Activated CD4-positive, alpha-beta T cell treated with anti-CD3 and anti-CD28 coated beads, Interleukin-2, amount 50 U/mL, for 48 hours (primary cell): ENCODE measurements around the gene HGS.
"Not testable (repeated sequence)": the region's sequence is repeated elsewhere in the genome, so short reads cannot be mapped to it uniquely, and the experiment has no call there.

Source experiments
- DNase-seq, 2 experiments: peaks; one replicate each; pipeline ENCODE4 v3.0.0-alpha.2; 2020

The HGS gene

GRCh38 chr17:81722184-81723120 is 38.6 kb downstream of the HGS start:
- DNase-seq: no peak

DNA sequence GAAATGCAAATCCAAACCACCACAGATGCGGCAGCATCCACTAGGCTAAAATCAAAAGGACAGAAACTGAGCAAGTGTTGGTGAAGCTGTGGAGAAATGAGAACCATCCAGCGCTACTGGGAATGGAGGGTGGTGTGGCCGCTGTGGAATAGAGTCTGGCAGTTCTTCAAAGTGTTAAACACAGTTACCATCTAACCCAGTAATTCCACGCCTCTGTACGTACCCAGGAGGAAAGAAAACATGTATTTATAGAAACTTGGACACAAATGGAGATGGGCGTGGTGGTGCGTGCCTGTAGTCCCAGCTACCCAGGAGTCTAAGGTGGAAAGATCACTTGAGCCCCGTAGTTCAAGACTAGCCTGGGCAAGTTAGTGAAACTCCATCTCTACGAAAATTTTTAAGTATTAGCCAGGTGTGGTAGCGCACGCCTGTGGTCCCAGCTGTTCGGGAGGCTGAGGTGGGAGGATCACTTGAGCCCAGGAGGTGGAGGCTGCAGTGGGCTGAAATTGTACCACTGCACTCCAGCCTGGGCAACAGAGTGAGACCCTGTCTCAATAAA is 39.9 kb downstream of the HGS start:
- no peak for DNase-seq

GRCh38 chr17:81725439-81725838 is 41.6 kb downstream of the HGS start:
- DNase-seq: no peak

DNA sequence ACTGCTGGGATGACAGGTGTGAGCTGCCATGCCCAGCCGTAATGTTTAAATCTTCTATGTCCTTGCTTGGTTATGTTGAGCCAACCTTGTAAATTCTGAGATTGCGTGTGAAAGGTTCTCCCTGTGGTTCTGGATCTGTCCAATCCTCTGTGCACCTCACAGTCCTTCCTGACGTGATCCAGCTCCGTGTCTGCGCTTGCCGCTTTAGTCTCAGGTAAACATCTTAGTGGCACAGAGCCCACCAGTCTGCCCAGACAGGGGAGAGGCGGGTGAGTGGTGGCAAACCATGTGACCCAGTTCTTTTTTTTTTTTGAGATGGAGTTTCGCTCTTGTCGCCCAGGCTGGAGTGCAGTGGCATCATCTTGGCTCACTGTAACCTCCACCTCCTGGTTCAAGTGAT is 42.2 kb downstream of the HGS start:
- no peak for DNase-seq

DNA sequence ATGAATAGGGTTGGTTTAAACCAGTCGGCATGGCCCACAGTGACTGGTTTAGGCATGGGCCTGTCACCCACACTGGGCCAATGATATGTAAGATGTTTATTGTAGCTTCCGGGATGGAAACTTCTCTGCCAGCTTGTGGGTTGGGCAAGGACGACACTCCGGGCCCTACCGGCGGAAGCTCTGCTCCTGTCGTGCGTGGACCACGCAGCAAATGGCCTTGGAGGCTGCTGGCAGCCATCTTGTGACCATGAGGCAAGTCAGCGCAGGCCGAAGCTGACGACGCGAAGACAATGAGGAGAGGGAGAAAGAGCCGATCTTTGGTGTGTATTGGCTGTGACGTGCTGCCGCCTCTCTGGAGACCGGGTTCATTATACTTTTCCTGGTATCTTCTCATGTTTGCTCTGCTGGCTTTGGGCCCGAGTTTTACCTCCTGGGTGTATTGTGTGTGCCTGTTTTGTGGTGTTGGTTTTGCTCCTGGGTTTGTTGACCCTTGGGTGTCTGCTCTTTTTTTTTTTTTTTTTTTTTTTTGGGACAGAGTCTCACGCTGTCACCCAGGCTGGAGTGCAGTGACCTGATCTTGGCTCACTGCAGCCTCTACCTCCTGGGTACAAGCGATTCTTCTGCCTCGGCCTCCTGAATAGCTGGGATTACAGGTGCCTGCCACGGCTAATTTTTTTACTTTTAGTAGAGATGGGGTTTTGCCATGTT is 43.7 kb downstream of the HGS start:
- no peak for DNase-seq

GRCh38 chr17:81733507-81734404 is 49.9 kb downstream of the HGS start:
- DNase-seq: peak; percentile 81 to 84

DNA sequence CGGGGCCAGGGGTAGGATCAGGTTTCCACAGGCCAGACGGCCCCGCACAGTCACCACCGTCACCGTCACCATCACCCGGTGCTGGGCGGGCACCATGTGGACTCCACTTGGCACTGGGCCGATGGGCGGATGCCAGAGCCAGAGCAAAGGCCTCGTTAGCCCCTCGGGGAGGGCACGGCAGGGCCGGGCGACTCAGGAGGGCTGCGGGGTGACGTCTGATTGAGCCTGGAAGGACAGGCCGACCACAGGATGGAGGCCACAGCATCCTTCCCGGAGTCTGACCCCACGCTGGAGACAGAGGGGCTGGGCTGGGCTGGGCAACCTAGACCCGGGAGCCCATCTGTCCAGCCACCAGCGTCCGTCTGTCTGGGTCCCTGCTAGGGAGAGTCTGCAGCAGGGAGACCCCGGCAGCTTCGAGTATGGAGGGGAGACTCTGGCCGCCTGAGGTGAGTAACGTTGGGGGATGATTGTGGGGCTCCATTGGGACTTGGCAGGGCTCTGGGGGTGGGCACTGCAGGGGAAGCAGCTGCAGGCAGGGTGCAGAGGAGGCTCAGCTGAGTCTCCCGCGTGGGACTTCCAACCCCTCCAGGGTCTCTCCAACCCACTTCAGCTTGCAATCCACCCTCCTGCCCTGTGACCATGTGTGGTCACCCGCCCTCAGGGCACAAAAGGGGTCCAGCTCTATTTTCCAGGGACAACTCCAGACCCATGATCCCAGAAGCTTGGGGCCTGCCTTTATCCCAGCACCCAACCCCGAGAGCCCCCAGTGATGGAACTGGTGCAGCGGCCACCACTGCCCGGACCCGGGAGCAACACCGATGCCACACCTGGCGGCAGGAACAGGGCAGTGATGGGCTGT is 50.8 kb downstream of the HGS start:
- no peak for DNase-seq

DNA sequence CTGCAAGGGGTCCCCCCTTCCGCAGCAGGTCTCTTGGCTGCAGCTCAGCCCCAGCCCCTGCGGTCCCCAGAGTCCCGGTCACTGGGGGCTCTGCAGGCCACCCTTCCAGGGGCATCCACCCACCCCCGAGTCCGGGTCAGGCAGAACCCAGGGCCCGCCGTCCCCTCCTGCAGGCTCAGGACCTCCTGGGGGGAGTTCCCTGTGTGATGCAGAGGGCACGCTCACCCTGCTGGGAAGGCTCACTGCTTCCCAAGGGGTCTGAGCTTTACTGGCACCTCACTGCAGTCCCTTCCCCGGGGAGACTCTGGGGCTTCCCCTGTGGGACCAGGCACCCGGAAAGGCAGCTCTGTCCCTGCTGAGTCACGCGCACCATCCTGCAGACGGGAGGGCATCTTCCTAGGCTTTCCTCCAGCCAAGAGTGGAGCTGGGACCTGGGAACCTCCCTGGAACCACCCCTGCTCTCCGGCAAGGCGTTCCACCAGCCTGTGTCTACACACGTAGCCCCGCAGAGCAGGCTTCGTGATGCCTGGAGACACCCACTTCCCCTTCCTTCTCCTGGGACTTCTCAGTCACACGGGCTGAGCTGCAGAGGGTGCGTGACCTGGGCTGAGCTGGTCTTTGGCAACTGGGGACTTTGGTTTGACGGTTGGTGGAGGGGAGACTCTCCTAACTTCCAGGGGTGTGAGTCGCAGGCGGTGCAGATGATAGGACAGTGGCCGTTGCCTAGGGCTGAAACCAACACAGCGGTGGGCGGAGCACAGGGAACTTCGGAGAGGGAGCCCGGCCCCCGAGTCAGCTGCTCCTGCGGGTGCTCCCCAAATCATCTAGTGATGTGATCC is 51.7 kb downstream of the HGS start:
- DNase-seq: peak in 1 of 2 experiments; percentile 25

DNA sequence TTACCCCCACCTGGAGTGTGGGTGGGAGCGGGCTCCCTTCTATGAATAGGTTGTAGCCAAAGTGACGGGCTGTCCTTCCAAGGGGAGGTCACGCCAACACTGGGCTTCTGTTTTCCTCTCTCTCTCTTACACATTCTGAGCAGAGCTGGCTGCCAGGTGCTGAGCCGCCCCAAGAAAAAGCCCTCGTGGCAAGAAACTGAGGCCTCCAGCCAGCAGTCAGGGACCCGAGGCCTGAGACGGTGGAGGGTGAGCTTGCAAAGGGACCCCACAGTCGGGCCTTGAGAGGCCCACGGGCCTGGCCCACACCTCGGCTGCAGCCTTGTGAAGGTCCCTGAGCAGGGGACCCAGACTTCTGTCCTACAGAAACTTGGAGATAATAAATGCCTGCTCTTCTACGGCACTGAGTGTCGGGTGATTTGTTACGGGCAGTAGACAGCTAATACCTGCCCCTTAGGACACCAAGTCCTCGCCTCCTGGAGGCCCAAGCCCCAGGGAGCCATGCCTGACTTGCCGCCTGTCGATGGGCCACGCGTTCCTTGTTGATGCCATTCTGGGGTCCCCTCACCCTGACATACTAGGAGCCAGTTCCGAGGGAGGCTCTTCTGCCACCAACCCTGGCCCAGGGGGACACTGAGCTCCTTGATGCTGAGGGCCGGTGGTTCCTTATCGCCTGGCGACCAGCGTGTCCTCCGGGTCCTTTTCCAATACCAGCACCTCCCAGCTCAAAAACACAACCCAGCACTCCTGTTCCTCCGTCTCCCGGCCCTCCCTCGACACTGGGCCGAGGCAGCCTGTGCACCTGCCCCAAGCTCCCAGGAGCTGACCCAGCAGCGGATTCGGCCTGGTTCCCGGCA is 54.4 kb downstream of the HGS start:
- DNase-seq: no peak

- DNase-seq: no peak
Measured at GRCh38 chr17:81738801-81739393, 55.1 kb downstream of the HGS start.

DNA sequence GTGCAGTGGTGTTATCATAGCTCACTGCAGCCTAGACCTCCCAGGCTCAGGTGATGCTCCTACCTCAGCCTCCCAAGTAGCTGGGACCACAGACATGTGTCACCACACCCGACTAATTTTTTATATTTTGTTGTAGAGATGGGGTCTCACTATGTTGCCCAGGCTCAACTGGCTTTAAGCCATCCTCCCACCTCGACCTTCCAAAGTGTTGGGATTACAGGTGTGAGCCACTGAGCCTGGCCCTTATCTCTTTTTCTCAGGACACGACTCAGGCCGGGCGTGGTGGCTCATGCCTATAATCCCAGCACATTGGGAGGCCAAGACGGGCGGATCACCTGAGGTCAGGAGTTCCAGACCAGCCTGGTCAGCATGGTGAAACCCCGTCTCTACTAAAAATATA is 55.8 kb downstream of the HGS start:
- not testable (repeated sequence) for DNase-seq

DNA sequence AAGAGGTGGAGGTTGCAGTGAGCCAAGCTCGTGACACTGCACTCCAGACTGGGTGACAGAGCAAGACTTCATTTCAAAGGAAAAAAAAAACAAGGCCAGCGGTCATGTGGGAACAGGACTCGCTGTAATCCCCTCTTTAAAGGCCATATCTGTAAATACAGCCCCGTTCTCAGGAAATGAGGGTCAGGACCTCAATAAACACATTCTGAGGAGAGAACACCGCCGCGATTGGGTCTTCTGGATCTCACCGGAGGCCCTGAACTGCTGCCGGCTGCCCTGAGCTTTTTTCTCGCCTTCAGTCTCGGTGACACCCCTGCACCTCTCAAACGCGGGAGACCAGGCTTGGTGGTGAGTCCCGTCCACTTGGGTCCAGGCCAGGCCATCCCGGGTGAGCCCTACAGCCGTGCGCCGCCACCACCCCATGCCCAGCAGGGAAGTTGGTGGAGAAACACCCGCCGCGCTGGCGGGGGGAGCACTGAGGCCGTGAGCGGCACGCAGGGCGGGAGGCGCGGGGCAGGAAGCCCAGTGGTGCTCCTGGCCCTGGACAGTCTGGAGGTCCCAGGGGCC is 56.7 kb downstream of the HGS start:
- no peak for DNase-seq

- no peak for DNase-seq
Measured at GRCh38 chr17:81741049-81741593, 57.3 kb downstream of the HGS start.

GRCh38 chr17:81741594-81742452 is 58.0 kb downstream of the HGS start:
- DNase-seq: no peak
